Erythroblast (primary cell): ENCODE measurements around the gene PHEX.
"Not testable (repeated sequence)": the region's sequence is repeated elsewhere in the genome, so short reads cannot be mapped to it uniquely, and the experiment has no call there.

ENCODE experiments used
- DNase-seq, 2 experiments: peaks; one replicate each; lab custom pipeline; 2025; lab: John Stamatoyannopoulos, UW
- GATA1 ChIP-seq: IDR thresholded peaks from 2 replicates; pipeline ENCODE4 v1.6.1; 2011; ENCODE audit warnings: low read depth, mild to moderate bottlenecking, control low read depth, low read length, moderate library complexity
- POLR2A ChIP-seq: IDR thresholded peaks from 2 replicates; pipeline ENCODE4 v1.6.1; 2011; ENCODE audit warnings: mild to moderate bottlenecking, low read length

Gene PHEX

GRCh38 chrX:22220941-22221340 lies 188.8 kb downstream of the PHEX start:
- no peak for DNase-seq
- TF ChIP-seq GATA1: no peak
- TF ChIP-seq POLR2A: no peak

GRCh38 chrX:22234380-22234779 lies 202.3 kb downstream of the PHEX start:
- TF ChIP-seq POLR2A (no peak), GATA1 (no peak)

GRCh38 chrX:22237479-22237878 lies 205.4 kb downstream of the PHEX start:
- TF ChIP-seq POLR2A (no peak), GATA1 (no peak)
- no peak for DNase-seq

More at GRCh38 chrX:22234380-22234779, 202.3 kb downstream of the PHEX start:
- DNase-seq: no peak

GRCh38 chrX:22246620-22247019 lies 214.5 kb downstream of the PHEX start:
- TF ChIP-seq GATA1 (no peak), POLR2A (no peak)
- no peak for DNase-seq

- TF ChIP-seq POLR2A (no peak), GATA1 (no peak)
- no peak for DNase-seq
Measured at GRCh38 chrX:22247169-22247568, 215.0 kb downstream of the PHEX start.

GRCh38 chrX:22248401-22248800 lies 216.3 kb downstream of the PHEX start:
- no peak for TF ChIP-seq POLR2A
- no peak for TF ChIP-seq GATA1

GRCh38 chrX:22249371-22249770 lies 217.2 kb downstream of the PHEX start:
- no peak for DNase-seq
- TF ChIP-seq POLR2A (no peak), GATA1 (no peak)

More at GRCh38 chrX:22248401-22248800, 216.3 kb downstream of the PHEX start:
- DNase-seq: no peak

- TF ChIP-seq GATA1 (no peak), POLR2A (no peak)
- no peak for DNase-seq
Measured at GRCh38 chrX:22268706-22269105, 236.6 kb downstream of the PHEX start.

GRCh38 chrX:22272613-22273012 lies 240.5 kb downstream of the PHEX start, which contains the start of gene CBLL2:
Gene CBLL2, plus strand, starts transcription at chrX:22272913. Its CDS starts 79 bp downstream, at chrX:22272992.
- no peak for DNase-seq
- TF ChIP-seq POLR2A: no peak
- TF ChIP-seq GATA1: no peak

- no peak for DNase-seq
- TF ChIP-seq POLR2A (no peak), GATA1 (no peak)
Measured at GRCh38 chrX:22273714-22274317, 241.7 kb downstream of the PHEX start.

GRCh38 chrX:22276781-22277180 lies 244.7 kb downstream of the PHEX start:
- DNase-seq: no peak
- TF ChIP-seq POLR2A (no peak), GATA1 (no peak)

- no peak for DNase-seq
- no peak for TF ChIP-seq POLR2A
- TF ChIP-seq GATA1: no peak
Measured at GRCh38 chrX:22278375-22278774, 246.2 kb downstream of the PHEX start.

- DNase-seq: not testable (repeated sequence)
Measured at GRCh38 chrX:22289209-22289608, 257.1 kb downstream of the PHEX start.

GRCh38 chrX:22296871-22297270 lies 264.7 kb downstream of the PHEX start:
- TF ChIP-seq POLR2A: no peak
- TF ChIP-seq GATA1: no peak
- DNase-seq: no peak

- DNase-seq: no peak
- TF ChIP-seq POLR2A (no peak), GATA1 (no peak)
Measured at GRCh38 chrX:22300130-22300529, 268.0 kb downstream of the PHEX start.
